Activated CD4-positive, alpha-beta T cell treated with anti-CD3 and anti-CD28 coated beads, Interleukin-2, amount 50 U/mL, for 1 hour (primary cell): ENCODE data around the gene CEP290.
A peak's percentile ranks its signal among the peaks of the same experiment; 100 is the strongest.
"Not testable (repeated sequence)": the region's sequence is repeated elsewhere in the genome, so short reads cannot be mapped to it uniquely, and the experiment has no call there.

ENCODE experiments used
- DNase-seq: peaks from one replicate; pipeline ENCODE4 v3.0.0-alpha.2; 2020

The CEP290 gene

GRCh38 chr12:88035271-88035906, 106.5 kb downstream of the CEP290 start:
- DNase-seq: peak; percentile 84

- DNase-seq: not testable (repeated sequence)
Observed at GRCh38 chr12:88031161-88031560, 110.7 kb downstream of the CEP290 start.

DNA sequence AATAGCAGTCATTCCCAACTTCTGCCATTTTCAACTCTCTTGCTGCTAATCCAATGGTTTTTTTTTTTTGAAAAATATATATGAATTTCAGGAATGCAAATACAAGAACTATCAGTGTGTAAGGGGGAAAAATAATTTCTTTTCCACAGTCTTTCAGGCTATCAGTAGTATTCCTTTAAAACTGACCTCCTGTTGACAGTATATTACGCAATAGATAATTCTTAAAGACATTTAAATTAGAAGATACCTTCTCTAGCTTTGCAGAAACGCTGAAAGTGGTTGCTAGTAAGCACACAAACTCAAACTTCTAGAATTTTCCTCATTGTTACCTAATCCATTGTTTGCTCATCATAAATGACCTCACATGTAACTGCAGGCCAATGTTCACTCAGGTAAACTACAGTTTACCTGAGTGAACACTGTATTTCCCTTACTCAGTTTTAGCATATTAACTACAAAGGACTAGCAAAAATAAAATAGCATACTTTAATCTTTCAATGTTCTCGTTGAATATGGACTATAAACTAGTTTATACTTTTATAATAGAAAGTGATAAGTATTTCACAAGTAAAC, 112.7 kb downstream of the CEP290 start, which contains the start of gene C12orf50:
Gene C12orf50 (minus strand): TSS at position 309 of the 573 bp plus-strand sequence. CDS start 2,439 bp downstream, outside the sequence.
- no peak for DNase-seq

DNA sequence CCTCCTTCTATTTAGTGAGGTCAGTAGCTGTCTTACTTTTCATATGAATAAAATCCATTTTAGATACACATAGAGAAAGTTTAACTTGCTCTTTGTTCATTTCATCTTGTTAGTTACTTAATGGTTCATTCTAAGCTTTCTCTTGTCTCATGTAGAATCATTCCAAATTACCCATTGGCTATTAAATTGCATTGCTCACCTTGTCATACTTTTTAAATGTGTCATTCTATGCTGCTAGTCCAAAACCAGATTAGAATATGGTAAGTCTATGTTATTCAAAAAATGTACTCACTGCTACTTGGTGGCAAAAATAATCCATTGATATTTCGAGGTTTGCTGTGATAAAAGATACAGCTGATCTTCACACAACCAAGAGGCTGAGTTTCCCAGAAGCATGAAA, 115.7 kb downstream of the CEP290 start:
- DNase-seq: no peak

- DNase-seq: no peak
Observed at GRCh38 chr12:88017964-88018363, 123.9 kb downstream of the CEP290 start.

- no peak for DNase-seq
Observed at GRCh38 chr12:88015825-88016224, 126.1 kb downstream of the CEP290 start.

DNA sequence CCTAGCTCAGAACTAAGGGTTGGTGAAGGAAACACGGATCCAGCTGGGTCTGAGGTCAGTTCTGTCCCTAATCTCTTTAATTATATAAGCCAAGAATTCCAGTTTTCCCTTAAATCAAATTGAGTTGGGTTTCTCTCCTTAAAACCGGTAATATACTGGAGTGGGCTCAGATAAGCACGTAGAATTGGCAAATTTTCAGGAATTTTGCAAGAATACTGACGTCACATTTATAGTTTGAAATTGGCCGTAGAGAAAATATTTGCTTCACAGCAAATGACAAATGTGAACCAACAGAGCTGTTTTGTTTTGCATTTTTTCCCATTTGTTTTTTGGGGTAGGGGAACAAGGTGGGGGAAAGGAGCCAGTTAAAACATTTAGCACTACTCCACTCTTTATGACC, 130.1 kb downstream of the CEP290 start:
- no peak for DNase-seq

DNA sequence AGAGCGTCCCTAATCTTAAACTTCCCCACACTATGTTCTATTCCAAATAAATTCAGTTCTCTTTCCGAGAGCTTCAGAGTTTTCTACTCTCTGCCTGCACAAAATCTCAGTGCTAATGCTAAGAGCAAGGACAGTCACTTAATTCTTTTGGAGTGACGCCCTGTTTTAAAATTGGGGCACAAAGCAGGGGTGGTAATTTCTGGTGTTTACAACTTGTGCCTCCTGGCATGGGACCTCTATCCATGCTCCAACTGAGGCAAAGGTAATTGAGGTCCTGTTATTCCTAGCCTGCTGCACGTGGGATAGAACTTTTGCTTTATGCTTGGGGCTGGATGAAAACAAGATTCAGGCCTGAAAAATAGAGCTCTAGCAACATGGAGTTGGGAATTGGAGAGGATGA, 135.5 kb downstream of the CEP290 start:
- DNase-seq: no peak

- DNase-seq: no peak
Observed at GRCh38 chr12:88001327-88001726, 140.6 kb downstream of the CEP290 start.
